ENCODE results near the gene GPS2.
"Not testable (repeated sequence)": the region's sequence is repeated elsewhere in the genome, so short reads cannot be mapped to it uniquely, and the experiment has no call there.

Gene GPS2

DNA sequence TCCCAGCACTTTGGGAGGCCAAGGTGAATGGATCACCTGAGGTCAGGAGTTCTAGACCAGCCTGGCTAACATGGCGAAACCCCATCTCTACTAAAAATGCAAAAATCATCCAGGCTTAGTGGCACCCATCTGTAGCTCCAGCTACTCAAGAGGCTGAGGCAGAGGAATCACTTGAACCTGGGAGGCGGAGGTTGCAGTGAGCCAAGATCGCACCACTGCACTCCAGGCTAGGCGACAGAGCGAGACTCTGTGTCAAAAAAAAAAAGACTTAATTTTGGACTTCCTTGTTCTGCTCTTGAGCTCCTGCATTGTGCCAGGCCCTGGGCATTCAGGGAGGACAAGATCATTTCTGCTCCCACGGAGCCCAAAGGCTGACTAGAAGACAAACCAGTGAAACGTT, 22.4 kb upstream of the GPS2 start:
- not testable (repeated sequence) for DNase-seq (ENCODE audit: low spot score)

DNA sequence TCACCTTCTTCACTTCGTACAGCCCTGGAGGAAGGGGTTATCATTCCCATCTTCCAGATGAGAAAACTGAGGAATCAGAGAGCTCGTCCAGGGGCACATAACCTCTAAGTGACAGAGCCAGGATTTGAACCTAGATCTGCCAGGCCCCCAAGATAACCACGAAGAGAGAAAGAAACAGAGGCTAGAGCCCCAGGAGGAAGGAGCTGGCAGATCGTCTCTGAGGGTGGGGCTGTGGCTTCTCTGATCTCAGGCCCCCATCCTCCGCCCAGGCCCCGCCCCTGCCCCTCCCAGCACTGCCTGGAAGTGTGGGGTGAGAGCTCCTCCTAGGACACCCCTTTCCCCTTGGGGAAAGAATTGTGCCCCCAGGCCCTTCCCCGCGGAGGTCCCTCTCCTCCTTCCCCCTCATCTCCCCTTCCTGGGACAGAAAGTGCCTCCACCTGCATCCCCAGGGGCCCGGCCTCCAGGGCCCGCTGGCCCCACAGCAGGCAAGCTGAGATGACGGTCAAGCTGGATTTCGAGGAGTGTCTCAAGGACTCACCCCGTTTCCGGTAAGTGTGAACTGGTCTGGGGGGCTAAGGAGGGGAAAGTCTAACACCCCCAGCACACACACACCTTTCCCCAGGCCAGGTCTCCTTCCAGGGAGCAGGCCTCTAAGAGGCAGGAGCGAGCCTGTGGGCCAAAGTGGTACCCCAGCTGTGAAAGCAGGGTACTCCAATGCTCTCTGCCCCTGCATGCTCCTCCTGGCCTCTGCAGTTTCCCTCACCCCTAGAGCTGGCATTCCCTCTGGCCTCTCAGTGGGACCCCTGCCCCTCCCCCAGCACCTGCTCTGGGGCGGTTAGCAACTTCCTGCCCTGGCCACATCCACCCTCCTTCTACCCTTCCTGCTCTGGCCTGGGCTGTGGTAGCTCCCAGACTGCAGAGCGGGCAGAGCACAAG, 21.3 kb upstream of the GPS2 start, which contains the start of gene ACAP1:
Gene ACAP1 (plus strand): TSS at position 290 of the 936 bp plus-strand sequence. CDS start 206 bp downstream, at position 496.
- no peak for DNase-seq (ENCODE audit: low spot score)

DNA sequence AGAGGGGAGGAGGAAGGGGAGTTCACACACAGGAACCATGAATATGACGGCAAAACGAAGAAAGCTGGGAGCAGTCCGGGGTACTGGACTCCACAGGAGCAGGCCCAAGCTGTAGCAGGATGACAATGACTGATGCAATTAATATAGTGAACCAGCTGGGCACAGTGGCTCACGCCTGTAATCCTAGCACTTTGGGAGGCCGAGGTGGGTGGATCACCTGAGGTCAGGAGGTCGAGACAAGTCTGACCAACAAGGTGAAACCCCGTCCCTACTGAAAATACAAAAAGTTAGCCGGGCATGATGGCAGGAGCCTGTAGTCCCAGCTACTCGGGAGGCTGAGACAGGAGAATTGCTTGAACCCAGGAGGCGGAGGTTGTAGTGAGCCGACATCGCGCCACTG, 20.6 kb upstream of the GPS2 start:
- DNase-seq (ENCODE audit: low spot score): not testable (repeated sequence)

DNA sequence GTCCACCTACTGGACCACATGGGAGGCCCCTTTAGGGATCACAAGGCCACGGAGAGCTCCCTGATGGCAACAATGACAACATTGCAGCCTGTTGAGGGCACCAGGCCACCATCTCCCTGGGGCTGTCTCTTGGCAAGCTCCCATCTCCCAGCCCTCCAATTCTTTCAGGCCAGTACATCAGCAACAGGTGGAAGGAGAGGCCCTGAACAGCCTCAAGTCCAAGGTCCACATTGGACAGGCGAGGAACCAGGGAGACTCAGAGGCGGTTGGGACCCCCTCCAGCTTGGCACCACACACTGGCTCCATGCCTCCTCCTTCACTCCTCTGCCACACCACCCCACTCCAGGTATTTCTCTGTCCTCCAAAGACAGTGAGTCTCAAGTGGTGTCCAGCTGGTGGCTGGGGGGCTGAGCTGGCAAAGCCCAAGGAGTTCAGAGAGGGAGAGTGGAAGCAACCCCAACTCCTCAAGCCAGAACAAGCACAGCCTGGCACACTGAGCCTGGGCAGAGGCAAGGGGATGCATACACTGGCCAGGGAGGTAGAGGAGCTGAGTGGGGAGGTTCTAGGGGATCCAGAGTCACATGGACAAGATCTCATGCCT, 19.9 kb upstream of the GPS2 start:
- DNase-seq (ENCODE audit: low spot score): no peak

DNA sequence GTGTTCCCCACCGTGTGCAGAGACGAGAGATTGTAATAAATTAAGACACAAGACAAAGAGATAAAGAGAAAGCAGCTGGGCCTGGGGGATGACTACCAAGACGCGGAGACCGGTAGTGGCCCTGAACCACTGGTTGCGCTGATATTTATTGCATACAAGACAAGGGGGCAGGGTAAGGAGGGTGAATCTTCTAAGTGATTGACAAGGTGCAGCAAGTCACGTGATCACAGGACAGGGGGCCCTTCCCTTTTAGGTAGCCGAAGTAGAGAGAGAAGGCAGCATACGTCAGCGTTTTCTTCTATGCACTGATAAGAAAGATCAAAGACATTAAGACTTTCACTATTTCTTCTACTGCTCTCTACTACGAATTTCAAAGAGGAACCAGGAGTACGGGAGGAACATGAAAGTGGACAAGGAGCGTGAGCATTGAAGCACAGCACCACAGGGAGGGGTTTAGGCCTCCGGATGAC, 17.5 kb upstream of the GPS2 start:
- DNase-seq (ENCODE audit: low spot score): not testable (repeated sequence)

DNA sequence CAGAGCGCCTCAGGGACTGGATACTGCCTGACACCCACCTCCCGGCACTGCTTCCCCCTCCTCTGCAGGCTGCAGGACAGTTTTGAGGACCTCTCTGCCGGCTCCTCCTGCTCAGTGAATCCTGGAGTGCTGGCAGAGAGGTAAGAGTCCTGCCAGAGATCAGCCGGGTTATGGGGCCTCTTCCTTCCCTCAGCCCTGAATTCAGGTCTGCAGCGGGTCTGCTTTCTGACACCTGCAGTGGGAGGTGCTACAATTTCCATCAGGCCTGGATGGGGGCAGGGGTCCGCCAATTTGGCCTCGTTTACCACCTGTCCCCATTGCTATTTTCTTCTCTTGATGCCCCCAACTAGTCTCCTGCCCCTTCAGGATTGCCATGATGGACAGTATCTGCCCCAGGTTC, 17.0 kb upstream of the GPS2 start:
- no peak for DNase-seq (ENCODE audit: low spot score)

DNA sequence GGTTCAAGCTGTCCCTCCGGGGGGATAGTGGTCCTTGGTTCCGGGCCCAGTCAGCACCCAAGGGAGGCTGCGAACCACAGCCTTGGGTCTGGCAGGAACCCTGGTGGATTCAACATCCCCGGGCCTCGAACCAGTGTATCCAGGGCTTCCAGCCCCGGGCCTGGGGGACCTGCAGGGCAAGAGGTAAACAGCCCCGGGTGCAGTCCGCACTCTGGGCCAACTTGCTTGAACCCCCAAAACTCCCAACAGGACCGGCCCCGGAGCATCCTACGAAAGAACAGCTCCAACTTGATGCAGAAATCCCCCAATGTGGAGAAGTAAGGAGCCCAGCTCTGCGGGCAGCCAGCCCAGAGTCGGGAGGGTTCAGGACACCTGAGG, 15.5 kb upstream of the GPS2 start:
- no peak for DNase-seq (ENCODE audit: low spot score)

DNA sequence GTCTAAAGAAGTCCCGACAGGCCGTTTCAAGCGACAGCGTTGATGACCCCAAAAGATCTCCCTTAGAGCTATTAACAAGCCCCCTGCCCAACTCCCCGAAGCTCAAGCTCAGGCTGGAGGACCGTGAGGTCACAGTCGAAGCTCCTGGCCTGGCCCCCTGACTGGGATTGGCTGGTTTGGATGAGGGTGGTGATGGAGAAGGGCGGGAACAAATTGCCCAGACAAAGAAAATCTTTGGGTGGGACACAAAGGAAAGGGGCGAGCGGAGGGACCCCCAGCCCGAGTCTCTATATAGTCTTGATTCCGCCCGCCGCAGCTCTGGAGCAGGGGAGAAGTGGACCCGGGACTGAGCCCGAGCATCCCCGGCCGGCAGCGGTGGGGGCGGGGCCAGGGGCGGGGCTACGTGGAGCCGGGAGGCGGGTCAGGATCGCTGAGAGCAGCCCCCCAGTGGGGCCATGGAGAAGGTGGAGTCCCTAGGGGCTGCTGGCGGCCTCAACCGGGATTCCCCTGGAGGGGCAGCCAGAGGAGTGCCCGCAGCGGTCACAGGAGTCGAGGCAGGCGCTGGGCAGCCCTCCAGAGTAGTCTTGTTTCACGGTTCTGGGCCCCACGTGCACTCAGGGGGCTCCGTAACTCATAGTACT, 15.0 kb upstream of the GPS2 start:
- DNase-seq (ENCODE audit: low spot score): peak; percentile 92

DNA sequence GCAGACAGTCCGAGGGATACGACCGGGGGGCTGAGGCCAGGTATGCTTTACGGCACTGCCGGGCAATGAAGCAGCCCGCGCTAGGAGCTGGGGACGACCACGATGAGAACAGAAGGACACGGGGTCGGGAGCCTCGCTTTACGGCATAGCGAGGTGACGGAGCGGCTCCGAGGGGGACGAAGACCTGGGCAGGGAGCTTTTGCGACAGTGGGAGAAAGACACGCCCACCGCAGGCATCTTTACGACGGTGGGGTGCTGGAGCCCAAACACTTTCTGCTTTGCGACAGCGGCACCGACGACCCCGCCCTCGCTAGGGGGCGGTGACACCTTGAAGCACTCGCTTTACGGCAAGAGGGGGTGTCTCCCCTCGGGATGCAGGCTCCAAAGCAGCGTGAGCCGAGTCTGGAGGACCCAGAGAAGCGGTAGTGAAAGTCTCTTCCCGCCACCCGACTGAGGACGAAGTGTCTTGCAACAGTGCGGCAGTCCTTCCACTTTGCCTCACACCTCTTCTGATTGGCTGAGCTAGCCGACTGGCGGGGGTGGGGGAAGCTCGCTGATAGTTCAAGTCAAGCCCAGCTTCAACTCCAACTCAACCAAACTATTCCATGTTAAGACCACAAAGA, 14.3 kb upstream of the GPS2 start:
- DNase-seq (ENCODE audit: low spot score): peak; percentile 99

DNA sequence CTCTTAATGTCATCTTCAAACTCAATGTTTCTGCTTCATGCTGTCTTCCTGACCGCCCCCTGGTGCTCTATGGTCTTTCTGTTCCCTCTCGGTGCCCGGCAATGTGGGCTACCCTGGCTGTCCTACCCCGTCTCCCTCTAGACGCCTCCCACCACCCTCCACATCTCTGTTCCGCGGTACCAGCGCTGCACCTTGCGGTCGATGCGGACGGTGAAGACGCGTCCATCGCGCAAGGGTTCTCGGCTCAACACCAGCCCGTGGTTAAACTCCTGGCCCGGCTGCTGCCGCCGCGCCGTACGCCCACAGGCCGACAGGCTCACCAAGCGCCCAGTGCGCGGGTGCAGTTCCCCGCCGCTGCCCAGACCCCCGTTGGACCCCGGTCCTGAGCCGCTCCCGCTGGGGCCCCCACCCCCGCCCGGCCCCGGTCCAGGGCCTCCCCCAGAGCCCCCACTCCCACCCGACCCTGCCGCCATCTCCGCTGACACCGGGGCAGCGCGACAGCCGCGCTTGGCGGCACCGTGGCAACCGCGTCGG, 13.7 kb upstream of the GPS2 start, which contains the start of gene NEURL4:
Gene NEURL4 (minus strand): TSS at position 496 of the 534 bp plus-strand sequence. CDS start 23 bp downstream, at position 473.
- no peak for DNase-seq (ENCODE audit: low spot score)

DNA sequence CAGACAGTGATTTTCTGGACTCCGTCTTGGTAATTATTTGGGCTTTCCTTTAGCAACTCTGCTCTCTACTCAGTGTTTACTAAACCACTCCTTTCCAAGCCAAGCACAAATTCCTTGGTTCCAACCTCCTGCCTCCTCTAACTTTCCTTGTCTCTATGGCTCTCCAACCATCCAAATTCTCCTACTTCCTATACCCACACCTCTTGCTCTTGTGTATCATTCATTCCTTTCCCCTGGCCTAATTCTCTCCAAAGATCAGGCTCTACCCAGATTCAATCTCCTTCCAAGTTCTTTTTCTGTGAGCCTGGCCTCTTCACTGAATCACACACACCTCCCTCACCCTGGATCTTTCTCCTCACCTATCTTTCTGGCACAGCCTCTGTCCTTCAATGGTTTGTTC, 12.8 kb upstream of the GPS2 start:
- no peak for DNase-seq (ENCODE audit: low spot score)

DNA sequence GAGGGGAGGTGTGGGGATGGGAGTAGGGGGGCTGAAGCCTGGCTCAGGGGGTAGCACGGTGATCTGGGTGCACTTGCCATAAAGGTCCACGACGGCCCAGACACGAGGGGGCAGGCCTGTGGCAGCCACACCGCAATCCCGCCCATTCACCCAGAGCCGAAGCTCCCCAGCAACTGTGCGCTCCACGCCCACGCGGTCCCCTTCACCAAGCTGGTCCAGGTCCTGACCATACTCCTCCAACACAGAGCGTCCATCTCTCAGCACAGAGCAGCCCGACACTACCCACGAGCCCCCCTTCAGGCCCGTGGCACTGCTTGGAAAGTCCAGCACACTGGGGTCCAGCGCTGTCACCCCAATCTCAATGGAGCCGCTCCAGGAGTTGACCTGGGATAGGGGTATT, 12.3 kb upstream of the GPS2 start:
- DNase-seq (ENCODE audit: low spot score): no peak

DNA sequence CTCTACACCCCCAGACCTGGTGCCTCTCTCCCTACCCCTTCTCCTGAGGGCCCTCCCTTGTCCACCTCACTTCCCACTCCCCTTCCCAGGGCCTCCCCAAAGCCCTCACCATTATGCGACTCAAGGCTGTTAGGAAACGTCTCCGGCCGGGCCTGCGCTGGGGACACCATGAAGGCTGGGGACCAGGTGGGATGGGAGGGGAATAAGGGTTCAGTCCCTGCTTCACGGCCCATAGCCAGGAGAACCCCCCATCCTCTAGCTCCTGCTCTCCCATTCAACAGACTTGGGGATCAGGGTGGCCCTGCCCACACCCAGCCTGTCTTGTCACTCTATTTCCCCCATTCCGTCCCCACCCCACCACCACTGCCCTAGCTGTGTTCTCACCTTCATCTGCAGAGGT, 11.9 kb upstream of the GPS2 start:
- DNase-seq (ENCODE audit: low spot score): no peak

DNA sequence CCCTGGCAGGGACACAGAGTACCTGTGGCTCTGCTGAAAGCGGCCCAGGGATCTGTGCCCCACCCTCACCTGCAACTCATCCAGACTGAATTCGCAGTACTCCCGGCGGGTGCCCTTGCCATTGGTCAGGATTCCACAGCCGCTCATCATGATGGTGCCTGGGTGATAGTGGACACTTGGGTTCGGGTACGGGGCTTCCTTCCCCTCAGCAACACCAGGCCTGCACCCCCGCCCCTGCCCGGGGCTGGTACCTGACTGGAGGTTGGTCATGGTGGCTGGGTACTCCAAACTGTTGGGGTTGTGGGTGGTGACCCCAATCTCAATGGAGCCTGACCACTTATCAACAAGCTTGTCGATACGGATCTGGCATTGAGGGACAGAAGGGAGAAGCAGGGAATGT, 11.0 kb upstream of the GPS2 start:
- DNase-seq (ENCODE audit: low spot score): no peak

DNA sequence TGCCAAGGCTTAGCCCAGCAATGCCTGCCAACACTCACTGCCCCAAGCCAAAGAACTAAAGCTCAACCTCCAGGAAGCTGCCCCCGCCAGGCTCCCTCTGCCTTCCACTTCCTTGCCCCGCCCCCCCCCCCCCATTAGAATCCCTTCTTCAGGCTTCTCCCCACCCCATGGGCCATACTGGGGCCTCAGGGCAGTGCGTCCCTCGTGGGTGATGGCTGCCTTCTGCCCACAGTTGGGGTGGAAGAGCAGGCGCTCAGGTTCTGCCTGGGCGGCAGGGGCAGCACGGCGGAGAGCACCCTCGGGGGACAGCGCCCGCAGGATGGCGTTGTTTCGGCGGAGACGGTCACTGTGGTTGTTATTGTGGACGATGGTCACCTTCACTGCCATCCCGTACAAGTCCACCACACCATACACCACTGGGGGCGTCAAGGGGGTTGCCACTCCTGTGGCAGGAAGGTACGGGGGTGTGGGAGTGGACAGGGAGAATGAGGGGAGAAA, 9.9 kb upstream of the GPS2 start:
- no peak for DNase-seq (ENCODE audit: low spot score)

DNA sequence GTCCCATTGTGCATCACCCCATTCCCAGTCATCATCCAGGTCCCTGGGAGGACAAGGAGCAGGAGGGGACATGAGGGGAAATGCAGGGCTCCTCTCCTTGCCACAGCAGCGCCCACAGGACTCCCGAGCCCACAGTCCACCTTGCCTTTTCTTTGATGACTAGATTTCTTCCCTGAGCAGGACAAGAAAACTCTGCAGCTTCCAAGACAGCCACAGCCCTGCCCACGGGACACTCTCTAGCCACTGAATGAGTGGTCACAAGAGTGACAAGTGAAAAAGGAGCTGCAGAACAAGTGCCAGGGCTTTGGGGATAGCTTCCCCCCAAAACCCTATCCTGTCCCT, 9.2 kb upstream of the GPS2 start:
- DNase-seq (ENCODE audit: low spot score): no peak

DNA sequence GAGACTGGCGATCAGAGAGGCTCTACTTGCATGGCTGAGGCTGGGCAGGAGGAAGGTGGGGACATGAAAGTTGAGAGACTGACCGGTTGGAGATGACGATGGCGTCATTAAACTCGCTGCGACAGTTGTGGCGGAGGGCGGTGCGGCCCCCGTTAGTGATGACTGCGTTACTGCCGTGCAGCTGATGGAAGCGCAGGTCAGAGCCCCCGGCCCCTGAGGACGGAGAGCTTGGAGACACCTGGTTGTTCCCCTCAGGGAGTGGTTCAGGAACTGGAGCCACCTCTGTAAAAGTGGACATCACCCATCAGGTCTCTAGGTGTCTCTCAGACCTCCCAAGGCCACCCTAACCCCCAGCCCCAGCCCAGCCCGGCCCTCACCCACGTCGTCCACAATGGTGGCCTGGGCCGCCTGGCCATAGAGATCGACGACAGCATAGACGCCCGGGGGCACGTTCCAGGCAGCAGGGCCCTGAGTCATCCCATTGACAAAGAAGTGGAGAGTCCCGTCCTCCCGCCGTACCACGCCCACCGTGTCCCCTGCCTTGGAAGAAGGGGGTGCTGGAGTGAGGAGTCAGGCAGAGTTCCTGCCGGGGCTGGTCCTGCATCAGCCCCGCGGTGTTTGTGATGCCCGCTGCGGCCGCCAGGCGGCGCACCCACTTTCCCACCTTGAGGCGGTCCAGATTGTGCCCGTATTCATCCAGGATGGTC, 8.7 kb upstream of the GPS2 start:
- peak; percentile 78 for DNase-seq (ENCODE audit: low spot score)

DNA sequence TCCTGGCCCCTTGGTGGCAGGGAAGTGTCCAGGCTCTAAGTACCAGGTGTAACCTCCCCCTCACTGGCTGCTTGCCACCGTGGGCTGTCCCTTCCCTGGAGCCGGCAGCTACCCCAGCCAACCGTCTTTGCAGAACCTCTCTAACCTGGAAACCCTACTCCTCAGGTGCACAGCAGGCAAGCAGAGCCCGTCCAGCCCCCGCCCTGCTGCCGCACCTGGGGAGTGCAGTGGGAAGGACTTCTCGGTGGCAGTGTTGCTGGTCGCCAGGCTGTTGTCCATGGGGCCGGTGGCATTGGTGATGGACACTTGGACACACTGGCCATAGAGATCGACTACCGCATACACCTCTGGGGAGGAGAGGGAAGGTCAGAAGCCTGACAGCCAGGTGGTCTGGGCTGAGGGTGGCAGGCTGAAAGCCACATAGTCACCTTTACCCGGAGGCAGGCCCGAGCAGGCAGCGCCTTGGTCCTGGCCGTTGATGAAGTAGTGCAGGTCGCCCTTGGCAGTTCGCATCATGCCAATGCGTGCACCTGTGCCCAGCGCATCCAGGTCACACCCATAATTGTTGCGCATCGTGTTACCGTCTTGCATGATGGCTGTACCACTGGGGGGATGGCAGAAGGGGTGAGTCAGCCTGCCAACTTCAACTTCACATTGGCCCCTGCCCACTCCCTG, 7.5 kb upstream of the GPS2 start:
- DNase-seq (ENCODE audit: low spot score): no peak

DNA sequence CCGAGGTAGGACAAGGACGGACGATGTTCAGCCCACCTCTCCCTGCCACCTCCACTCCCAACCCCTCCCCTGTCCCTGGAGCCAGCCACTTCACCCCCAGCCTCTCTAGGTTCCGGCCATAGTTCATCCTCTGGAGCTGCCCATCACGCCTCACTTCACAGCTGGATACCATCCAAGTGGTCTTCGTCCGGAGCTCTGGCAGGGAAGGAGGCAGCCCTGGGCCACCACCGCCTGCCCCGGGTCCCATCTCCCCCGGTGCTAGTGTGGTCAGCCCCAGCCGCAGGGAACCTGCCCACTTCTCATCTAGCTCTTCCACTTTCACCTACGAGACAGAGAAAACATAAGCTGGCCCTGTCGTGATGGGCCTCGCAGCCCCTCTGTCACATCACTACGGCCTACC, 6.3 kb upstream of the GPS2 start:
- no peak for DNase-seq (ENCODE audit: low spot score)

DNA sequence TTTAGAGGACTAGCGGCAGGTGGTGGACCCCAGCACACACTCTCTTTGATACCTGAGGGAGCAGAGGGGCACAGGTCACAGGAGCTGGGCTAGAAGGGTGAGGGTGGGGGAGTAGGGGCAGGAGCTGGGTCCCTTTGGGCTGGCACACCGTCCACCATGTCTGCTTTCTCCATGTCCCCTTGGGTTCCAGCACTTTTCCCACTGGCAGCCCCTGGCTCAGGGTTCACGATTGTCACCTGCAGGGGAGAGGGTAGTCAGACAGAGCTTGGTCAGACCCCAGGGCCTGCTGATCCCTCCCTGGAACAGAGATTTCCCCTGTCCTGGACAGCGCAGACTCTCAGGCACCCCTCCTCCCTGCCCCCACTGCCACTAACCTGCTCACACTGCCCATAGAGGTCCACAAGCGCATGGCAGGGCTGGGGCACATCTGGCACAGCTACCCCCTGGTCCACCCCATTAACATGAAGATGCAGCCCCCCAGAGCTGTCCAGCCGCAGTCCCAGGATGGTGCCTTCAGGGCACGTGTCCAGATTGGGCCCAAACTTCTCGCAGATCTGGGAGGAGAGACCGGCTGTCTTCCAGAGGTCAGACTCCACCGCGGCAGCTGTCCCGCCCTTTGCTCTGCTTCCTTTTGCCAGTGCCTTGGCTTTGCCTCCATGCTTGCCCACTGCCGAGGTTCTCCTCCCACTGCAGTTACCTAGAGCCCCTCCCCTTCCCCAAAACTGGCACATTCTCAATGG, 3.1 kb upstream of the GPS2 start:
- DNase-seq (ENCODE audit: low spot score): no peak
